Kasumi-1 (cell line): Measurements from ENCODE around the gene CRYGD.
"Not testable (repeated sequence)": the region's sequence is repeated elsewhere in the genome, so short reads cannot be mapped to it uniquely, and the experiment has no call there.

ENCODE experiments used
- DNase-seq, 2 experiments: peaks; one replicate each; lab custom pipeline; 2025; lab: John Stamatoyannopoulos, UW

CRYGD gene

GRCh38 chr2:208124013-208124715 lies at the start of gene CRYGD:
Gene CRYGD (minus strand): TSS chr2:208124524. CDS start chr2:208124473, 51 bp downstream.
- DNase-seq, result not testable (repeated sequence)

- DNase-seq, result peak in 1 of 2 experiments; percentile 4
Observed at GRCh38 chr2:208172125-208172524, 47.8 kb upstream of the CRYGD start.

GRCh38 chr2:208164951-208165755 lies 40.8 kb upstream of the CRYGD start:
- no peak for DNase-seq

- no peak for DNase-seq
Observed at GRCh38 chr2:208163489-208163888, 39.2 kb upstream of the CRYGD start, which contains the start of gene CRYGA. Gene CRYGA (minus strand): TSS chr2:208163589. CDS start chr2:208163556, 33 bp downstream.

- DNase-seq, result no peak
Observed at GRCh38 chr2:208156439-208156838, 32.1 kb upstream of the CRYGD start.

- no peak for DNase-seq
Observed at GRCh38 chr2:208153156-208153555, 28.8 kb upstream of the CRYGD start.

GRCh38 chr2:208150956-208151355 lies 26.6 kb upstream of the CRYGD start:
- peak; percentile 14 to 39 for DNase-seq

GRCh38 chr2:208150094-208150493 lies 25.8 kb upstream of the CRYGD start:
- no peak for DNase-seq

GRCh38 chr2:208148803-208149202 lies 24.5 kb upstream of the CRYGD start:
- no peak for DNase-seq

- no peak for DNase-seq
Observed at GRCh38 chr2:208147759-208148158, 23.4 kb upstream of the CRYGD start.

- no peak for DNase-seq
Observed at GRCh38 chr2:208147008-208147407, 22.7 kb upstream of the CRYGD start.

- DNase-seq, result no peak
Observed at GRCh38 chr2:208146006-208146405, 21.7 kb upstream of the CRYGD start, which contains the start of gene CRYGB. Gene CRYGB (minus strand): TSS chr2:208146158. CDS start chr2:208146120, 38 bp downstream.

- no peak for DNase-seq
Observed at GRCh38 chr2:208142925-208143799, 18.8 kb upstream of the CRYGD start.

- DNase-seq, result no peak
Observed at GRCh38 chr2:208142240-208142924, 18.1 kb upstream of the CRYGD start.

- DNase-seq, result no peak
Observed at GRCh38 chr2:208139447-208139846, 15.1 kb upstream of the CRYGD start.

- DNase-seq, result not testable (repeated sequence)
Observed at GRCh38 chr2:208138334-208138733, 14.0 kb upstream of the CRYGD start.

- DNase-seq, result no peak
Observed at GRCh38 chr2:208136716-208137094, 12.4 kb upstream of the CRYGD start.

- DNase-seq, result no peak
Observed at GRCh38 chr2:208135794-208136715, 11.7 kb upstream of the CRYGD start.

GRCh38 chr2:208134928-208135586 lies 10.7 kb upstream of the CRYGD start:
- DNase-seq, result peak; percentile 42 to 44

GRCh38 chr2:208130712-208131110 lies 6.4 kb upstream of the CRYGD start:
- DNase-seq, result no peak
